ENCODE measurements around the gene CADM1. TPM values are rescaled to one million over a fixed set of nuclear protein-coding genes. Genes with fewer than 3 reads are reported as not detected.

CADM1 gene
- total RNA-seq, 1 experiment from 2014 or later, result 0.79 TPM

GRCh38 chr11:115499891-115500290 is 4.3 kb downstream of the CADM1 start:
- CTCF ChIA-PET, result no interaction called here
- Histone ChIP-seq H3K79me2 (ENCODE audit: insufficient read depth, low read length) (no peaks in the 10 kb centered on the region), H3K4me2 (ENCODE audit: low read length) (no peak overlapping the region), H3K36me3 (ENCODE audit: control insufficient read depth in 1 of 2, insufficient read depth in 2 of 2, low read length in 2 of 2) (no peaks in the 10 kb centered on the region), H3K9ac (ENCODE audit: low read length) (no peak overlapping the region), H2AFZ (ENCODE audit: low read depth, low read length, poor library complexity, severe bottlenecking) (no peak overlapping the region), H3K27ac (ENCODE audit: low read depth, low read length) (no peak overlapping the region), H3K9me3 (ENCODE audit: control insufficient read depth in 1 of 2, insufficient read depth in 1 of 2, low read depth in 1 of 2, low read length in 2 of 2) (peaks cover 0 to 8% of the 10 kb centered on the region in 2 experiments; a peak in 2 of 4 replicates), H3K9me2 (ENCODE audit: insufficient read depth) (no peaks in the 10 kb centered on the region), H4K20me1 (ENCODE audit: insufficient read depth) (no peaks in the 10 kb centered on the region; the same call in 1 of the 2 replicates), H3K27me3 (ENCODE audit: insufficient read depth, low read length) (no peaks in the 10 kb centered on the region), H3K4me1 (ENCODE audit: control insufficient read depth in 1 of 2, insufficient read depth in 2 of 2, low read length in 2 of 2) (no peaks in the 10 kb centered on the region), H3K4me3 (replicated peaks in 1 of 2; ENCODE audit: low read depth in 1 of 2, low read length in 2 of 2) (no peak overlapping the region)
- TF ChIP-seq CTCF (IDR thresholded peaks at IDR 0.05 in 2 of 3, conservative IDR thresholded peaks at IDR 0.05 in 1 of 3; ENCODE audit: borderline replicate concordance in 1 of 3, insufficient read depth in 1 of 3, low read depth in 2 of 3, low read length in 2 of 3), result no peak
- no peak for TF ChIP-seq POLR2A (IDR thresholded peaks at IDR 0.05; ENCODE audit: borderline replicate concordance, extremely low read depth, insufficient read depth, insufficient read length)
- no peak for TF ChIP-seq EZH2 (IDR thresholded peaks at IDR 0.05)
- TF ChIP-seq SRF (IDR thresholded peaks at IDR 0.05; ENCODE audit: low read depth), result no peak
- TF ChIP-seq TCF7L2 (IDR thresholded peaks at IDR 0.05; ENCODE audit: borderline replicate concordance, extremely low read depth, insufficient read depth, insufficient read length), result no peak
- no peak for TF ChIP-seq FOSL1 (IDR thresholded peaks at IDR 0.05; ENCODE audit: low read depth)
- no peak for TF ChIP-seq ZNF274 (IDR thresholded peaks at IDR 0.05; ENCODE audit: low read depth, low read length)
- no peak for TF ChIP-seq CBX3 (IDR thresholded peaks at IDR 0.05; ENCODE audit: low read depth)
- TF ChIP-seq JUND (IDR thresholded peaks at IDR 0.05), result no peak
- TF ChIP-seq, protein P1, sequence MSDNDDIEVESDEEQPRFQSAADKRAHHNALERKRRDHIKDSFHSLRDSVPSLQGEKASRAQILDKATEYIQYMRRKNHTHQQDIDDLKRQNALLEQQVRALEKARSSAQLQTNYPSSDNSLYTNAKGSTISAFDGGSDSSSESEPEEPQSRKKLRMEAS (IDR thresholded peaks at IDR 0.05), result no peak
- TF ChIP-seq SP1 (IDR thresholded peaks at IDR 0.05; ENCODE audit: low read depth), result no peak
- TF ChIP-seq RAD21 (IDR thresholded peaks at IDR 0.05; ENCODE audit: low read depth), result no peak
- TF ChIP-seq ATF3 (IDR thresholded peaks at IDR 0.05), result no peak
- no peak for TF ChIP-seq YY1 (IDR thresholded peaks at IDR 0.05; ENCODE audit: extremely low read depth, insufficient replicate concordance, low read depth, low read length)
- TF ChIP-seq EZH2phosphoT487 (IDR thresholded peaks at IDR 0.05; ENCODE audit: borderline replicate concordance), result no peak
- no peak for TF ChIP-seq SIN3A (IDR thresholded peaks at IDR 0.05; ENCODE audit: low read depth)
- TF ChIP-seq EGR1 (IDR thresholded peaks at IDR 0.05; ENCODE audit: low read depth), result no peak
- TF ChIP-seq, protein P2, sequence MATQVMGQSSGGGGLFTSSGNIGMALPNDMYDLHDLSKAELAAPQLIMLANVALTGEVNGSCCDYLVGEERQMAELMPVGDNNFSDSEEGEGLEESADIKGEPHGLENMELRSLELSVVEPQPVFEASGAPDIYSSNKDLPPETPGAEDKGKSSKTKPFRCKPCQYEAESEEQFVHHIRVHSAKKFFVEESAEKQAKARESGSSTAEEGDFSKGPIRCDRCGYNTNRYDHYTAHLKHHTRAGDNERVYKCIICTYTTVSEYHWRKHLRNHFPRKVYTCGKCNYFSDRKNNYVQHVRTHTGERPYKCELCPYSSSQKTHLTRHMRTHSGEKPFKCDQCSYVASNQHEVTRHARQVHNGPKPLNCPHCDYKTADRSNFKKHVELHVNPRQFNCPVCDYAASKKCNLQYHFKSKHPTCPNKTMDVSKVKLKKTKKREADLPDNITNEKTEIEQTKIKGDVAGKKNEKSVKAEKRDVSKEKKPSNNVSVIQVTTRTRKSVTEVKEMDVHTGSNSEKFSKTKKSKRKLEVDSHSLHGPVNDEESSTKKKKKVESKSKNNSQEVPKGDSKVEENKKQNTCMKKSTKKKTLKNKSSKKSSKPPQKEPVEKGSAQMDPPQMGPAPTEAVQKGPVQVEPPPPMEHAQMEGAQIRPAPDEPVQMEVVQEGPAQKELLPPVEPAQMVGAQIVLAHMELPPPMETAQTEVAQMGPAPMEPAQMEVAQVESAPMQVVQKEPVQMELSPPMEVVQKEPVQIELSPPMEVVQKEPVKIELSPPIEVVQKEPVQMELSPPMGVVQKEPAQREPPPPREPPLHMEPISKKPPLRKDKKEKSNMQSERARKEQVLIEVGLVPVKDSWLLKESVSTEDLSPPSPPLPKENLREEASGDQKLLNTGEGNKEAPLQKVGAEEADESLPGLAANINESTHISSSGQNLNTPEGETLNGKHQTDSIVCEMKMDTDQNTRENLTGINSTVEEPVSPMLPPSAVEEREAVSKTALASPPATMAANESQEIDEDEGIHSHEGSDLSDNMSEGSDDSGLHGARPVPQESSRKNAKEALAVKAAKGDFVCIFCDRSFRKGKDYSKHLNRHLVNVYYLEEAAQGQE (IDR thresholded peaks at IDR 0.05; ENCODE audit: low read depth), result no peak
- TF ChIP-seq ELF1 (IDR thresholded peaks at IDR 0.05; ENCODE audit: borderline replicate concordance, low read depth), result no peak
- TF ChIP-seq POLR2AphosphoS5 (IDR thresholded peaks at IDR 0.05; ENCODE audit: low read depth, low read length), result no peak
- no TSS peak for BruUV-seq (replicated peaks)
- intact Hi-C loops (cut with micrococcal nuclease), result loop anchor here (5.0 kb wide), 1 partner anchor 1192 kb away; no protein-coding TSS in a partner anchor
- POLR2A ChIA-PET, result no interaction called here
- ATAC-seq (no peak), DNase-seq (ENCODE audit: low read depth, low spot score) (no peak)
- RAD21 ChIA-PET (ENCODE audit: low non-redundant PET in 1 of 2, low total read pairs in 2 of 2, uncharacterized antibody in 2 of 2, unreplicated experiment in 2 of 2), result no interaction called here

Data from HCT116 (cell line).